Body of pancreas (tissue), 4 donors: ENCODE data around the gene ANKZF1. TPM values are rescaled to one million over a fixed set of nuclear protein-coding genes. Genes with fewer than 3 reads are reported as not detected.

Experiments used
- ATAC-seq: fragments of 150-250 bp; one replicate; pipeline ENCODE4 v1.9.1; 2016
- DNase-seq, 4 donors: peaks; one replicate each; pipeline ENCODE4 v3.0.0-alpha.2; 2019
- H3K27ac ChIP-seq, 4 donors: fragments of 200-600 bp; sonication (generic); 1 replicate in 3 of 4; 2 replicates in 1 of 4; pipeline versions ENCODE4 v1.5.1 to v1.6.1; 2016 to 2019; ENCODE audit warnings: mild to moderate bottlenecking in 1 of 4, mixed read lengths in 1 of 4, moderate library complexity in 1 of 4
- H3K27me3 ChIP-seq, 2 donors: fragments of 200-600 bp; sonication (generic); one replicate each; pipeline ENCODE4 v1.6.0; 2016; ENCODE audit warnings: mild to moderate bottlenecking in 1 of 2
- H3K36me3 ChIP-seq, 2 donors: fragments of 200-600 bp; sonication (generic); replicated peaks in 1 of 2; 2 replicates each; pipeline ENCODE4 v1.5.1; 2016; ENCODE audit warnings: low read depth in 2 of 2; ENCODE audit not compliant: insufficient read depth in 1 of 2
- H3K4me1 ChIP-seq: fragments of 200-600 bp; sonication (generic); one replicate; pipeline ENCODE4 v1.6.0; 2016
- H3K4me3 ChIP-seq, 2 donors: fragments of 200-600 bp; sonication (generic); 1 replicate in 1 of 2; 2 replicates in 1 of 2; pipeline ENCODE4 v1.5.1; 2016 to 2019
- H3K9me3 ChIP-seq, 3 donors: fragments of 200-600 bp; sonication (generic); 1 replicate in 2 of 3; 2 replicates in 1 of 3; pipeline ENCODE4 v1.5.1; 2016
- POLR2A ChIP-seq, 3 donors: fragments of 450-650 bp; IDR thresholded peaks; one replicate each; pipeline ENCODE4 v1.6.1; 2016; ENCODE audit warnings: antibody characterized with exemption in 3 of 3, mild to moderate bottlenecking in 2 of 3
- WGBS, 2 donors: methylation state at CpG; one replicate each; pipeline ENCODE4 v1.1.5; 2017; 5-methylcytosine and 5-hydroxymethylcytosine counted together
- intact Hi-C: fragments of 100-400 bp; cut with DNase I; formaldehyde crosslinking; loops from one replicate; pipeline ENCODE4 v1.15.1; 2023
- total RNA-seq, 2 donors: library from RNA; depleted of rRNA; stranded (reverse); fragments of >200 nt; gene quantifications; one replicate each; pipeline ENCODE4 v1.1.0, GENCODE V29; 2016
- TF ChIP-seq, protein P1 (sequence below), 7 experiments: fragments of 450-650 bp in 4 of 7; fragments of 200-600 bp in 3 of 7; sonication (generic) in 3 of 7; IDR thresholded peaks; one replicate each; pipeline ENCODE4 v1.5.1; 2016 to 2019; ENCODE audit warnings: antibody characterized with exemption in 7 of 7

Gene ANKZF1
- total RNA-seq, 2 donors from 2014 or later = 67.5 to 95.3 TPM

DNA sequence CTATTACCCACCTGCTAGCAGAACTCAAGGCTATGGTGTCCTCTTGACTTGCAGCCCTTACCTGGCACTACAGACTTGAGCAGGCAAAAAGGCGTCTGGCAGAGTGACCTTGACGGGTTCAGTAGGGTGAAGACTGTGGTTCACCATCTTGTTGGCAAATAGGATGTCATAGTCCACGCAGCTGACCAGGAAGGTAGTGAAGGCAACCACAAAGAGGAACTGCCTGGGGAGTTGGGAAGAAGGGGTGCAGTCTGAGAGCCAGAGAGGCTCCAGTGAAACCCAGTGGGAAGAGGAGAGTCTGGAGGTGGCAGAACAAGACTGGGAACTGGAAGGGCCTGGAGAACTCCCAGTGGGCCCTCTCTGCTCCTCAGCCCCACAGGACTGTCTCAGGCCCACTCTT lies 4.3 kb upstream of the ANKZF1 start:
- WGBS, 2 donors = 71 to 76% methylated on average over 3 of the region's 3 CpGs
- no peaks in the 10 kb centered on the region for H3K27me3 ChIP-seq
- H3K4me1 ChIP-seq = peaks cover 19% of the 10 kb centered on the region
- DNase-seq (no peak), ATAC-seq (no peak)
- intact Hi-C loops = loop anchor here (10.0 kb wide), 1 partner anchor 51 kb away; the partner anchor contains the start of genes CNPPD1, RETREG2 and SLC23A3
- H3K4me3 ChIP-seq = no peak overlapping the region
- TF ChIP-seq, protein P1, sequence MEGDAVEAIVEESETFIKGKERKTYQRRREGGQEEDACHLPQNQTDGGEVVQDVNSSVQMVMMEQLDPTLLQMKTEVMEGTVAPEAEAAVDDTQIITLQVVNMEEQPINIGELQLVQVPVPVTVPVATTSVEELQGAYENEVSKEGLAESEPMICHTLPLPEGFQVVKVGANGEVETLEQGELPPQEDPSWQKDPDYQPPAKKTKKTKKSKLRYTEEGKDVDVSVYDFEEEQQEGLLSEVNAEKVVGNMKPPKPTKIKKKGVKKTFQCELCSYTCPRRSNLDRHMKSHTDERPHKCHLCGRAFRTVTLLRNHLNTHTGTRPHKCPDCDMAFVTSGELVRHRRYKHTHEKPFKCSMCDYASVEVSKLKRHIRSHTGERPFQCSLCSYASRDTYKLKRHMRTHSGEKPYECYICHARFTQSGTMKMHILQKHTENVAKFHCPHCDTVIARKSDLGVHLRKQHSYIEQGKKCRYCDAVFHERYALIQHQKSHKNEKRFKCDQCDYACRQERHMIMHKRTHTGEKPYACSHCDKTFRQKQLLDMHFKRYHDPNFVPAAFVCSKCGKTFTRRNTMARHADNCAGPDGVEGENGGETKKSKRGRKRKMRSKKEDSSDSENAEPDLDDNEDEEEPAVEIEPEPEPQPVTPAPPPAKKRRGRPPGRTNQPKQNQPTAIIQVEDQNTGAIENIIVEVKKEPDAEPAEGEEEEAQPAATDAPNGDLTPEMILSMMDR (IDR thresholded peaks at IDR 0.05) = no peak
- TF ChIP-seq POLR2A (IDR thresholded peaks at IDR 0.05) = no peak
- no peak overlapping the region for H3K27ac ChIP-seq
- H3K36me3 ChIP-seq = peaks cover 18 to 31% of the 10 kb centered on the region in 2 donors
- H3K9me3 ChIP-seq = no peaks in the 10 kb centered on the region

DNA sequence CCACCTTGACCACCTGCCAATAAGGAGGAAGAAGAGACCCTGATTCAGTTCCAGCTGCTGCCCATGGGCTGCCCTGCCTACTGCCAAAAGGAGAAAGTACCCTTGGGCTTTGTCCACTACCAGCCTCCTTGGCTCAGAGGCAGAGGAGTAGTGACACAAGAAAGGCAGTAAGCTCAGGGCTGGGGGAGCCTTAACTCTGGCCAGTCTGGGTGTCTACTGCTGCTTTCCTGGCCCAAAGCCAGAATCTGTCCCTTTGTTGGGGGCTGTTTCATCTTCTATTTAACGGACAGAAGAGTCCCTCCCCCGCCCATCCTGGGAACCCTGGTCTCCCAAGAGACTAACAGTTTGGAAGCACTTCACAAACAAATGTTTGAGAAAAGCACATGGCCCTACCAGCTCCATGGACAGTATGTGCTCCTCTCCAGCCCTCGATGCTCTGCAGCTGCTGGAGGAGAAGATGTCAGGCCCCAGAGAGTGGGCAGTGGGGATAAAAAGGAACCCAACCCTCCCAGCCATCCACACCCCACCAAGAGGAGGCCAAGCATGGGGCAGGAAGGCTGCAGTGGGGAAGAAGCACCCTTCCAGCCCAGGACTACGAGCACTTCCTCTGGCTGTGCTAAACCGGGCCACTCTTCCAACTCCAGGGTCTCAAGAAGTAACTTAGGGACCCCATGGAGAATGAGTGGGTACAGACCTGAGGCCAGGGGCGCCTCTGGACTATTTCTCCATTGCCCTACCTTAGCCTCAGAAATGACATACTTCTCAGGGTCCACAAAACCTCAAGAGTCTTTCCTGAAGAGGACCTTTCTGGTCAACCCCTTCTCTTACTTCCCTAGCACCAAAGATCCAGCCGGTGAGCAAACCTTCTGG lies 1.3 kb upstream of the ANKZF1 start:
- ATAC-seq (no peak), DNase-seq (no peak)
- 42 to 49% methylated on average over 4 to 7 of the region's 7 CpGs for WGBS, 2 donors
- no peaks in the 10 kb centered on the region for H3K9me3 ChIP-seq
- H3K36me3 ChIP-seq = peaks cover 22 to 24% of the 10 kb centered on the region in 2 donors
- intact Hi-C loops = loop anchor here (10.0 kb wide), 1 partner anchor 53 kb away; the partner anchor contains the start of genes CNPPD1, RETREG2 and SLC23A3
- peaks cover 31% of the 10 kb centered on the region for H3K4me1 ChIP-seq
- peak overlapping the region; percentile 48 for H3K4me3 ChIP-seq
- no peaks in the 10 kb centered on the region for H3K27me3 ChIP-seq
- peak overlapping the region; percentile 80 to 96 (median 90) for H3K27ac ChIP-seq
- TF ChIP-seq, protein P1 (IDR thresholded peaks at IDR 0.05) = no peak
- no peak for TF ChIP-seq POLR2A (IDR thresholded peaks at IDR 0.05)

DNA sequence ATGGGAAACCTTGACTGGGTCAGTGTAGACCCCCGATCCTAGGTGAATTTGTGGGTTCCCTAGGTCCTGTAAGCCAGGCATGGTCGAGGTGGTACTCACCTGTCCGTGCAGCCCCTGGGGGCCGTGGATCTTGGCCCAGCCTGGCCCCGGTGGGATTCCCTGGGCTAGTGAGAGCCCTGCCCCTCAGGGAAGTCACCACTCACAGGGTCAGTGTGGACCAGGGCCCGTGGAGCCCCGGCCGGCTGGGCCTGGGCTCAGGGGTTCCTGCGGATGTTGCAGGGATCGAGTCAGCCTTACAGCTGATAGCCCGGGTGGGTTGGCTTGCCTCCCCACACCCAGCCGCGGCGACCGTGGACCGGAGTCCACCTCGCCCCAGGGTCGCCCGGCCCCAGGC lies 698 bp upstream of the ANKZF1 start:
- H3K27me3 ChIP-seq = no peaks in the 10 kb centered on the region
- H3K4me1 ChIP-seq = peaks cover 31% of the 10 kb centered on the region
- H3K4me3 ChIP-seq = peak overlapping the region; percentile 48
- H3K36me3 ChIP-seq = peaks cover 22 to 30% of the 10 kb centered on the region in 2 donors
- ATAC-seq (no peak), DNase-seq (no peak)
- no peak for TF ChIP-seq POLR2A (IDR thresholded peaks at IDR 0.05)
- TF ChIP-seq, protein P1 (IDR thresholded peaks at IDR 0.05) = no peak
- H3K9me3 ChIP-seq = no peaks in the 10 kb centered on the region
- intact Hi-C loops = loop anchor here (10.0 kb wide), 1 partner anchor 54 kb away; the partner anchor contains the start of genes CNPPD1, RETREG2 and SLC23A3
- peak overlapping the region; percentile 80 to 96 (median 90) for H3K27ac ChIP-seq
- 0% methylated on average over 15 of the region's 19 CpGs; no CpG with 5 or more reads in 1 of the 2 donors for WGBS, 2 donors

DNA sequence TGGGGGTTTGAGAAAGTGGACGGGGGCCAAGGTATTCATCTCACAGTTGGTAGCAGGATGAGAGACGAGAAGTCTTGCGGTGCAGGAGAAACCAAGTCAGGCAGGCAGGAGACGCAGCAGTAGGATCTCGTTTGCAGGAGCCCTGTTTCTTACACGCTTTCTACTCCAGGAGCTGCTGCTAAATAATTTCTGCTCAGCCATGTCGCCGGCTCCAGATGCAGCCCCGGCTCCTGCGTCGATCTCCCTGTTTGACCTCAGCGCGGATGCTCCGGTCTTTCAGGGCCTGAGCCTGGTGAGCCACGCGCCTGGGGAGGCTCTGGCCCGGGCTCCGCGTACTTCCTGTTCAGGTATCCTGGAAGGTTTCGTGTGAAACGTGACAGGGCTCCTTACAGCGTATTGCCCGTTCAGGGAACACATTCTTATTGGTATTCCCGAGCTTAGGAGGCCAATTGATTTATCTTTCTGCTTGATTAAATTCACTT lies 494 bp downstream of the ANKZF1 start:
- Histone ChIP-seq H3K27ac (peak overlapping the region; percentile 71 to 96 (median 86)), H3K4me1 (peaks cover 31% of the 10 kb centered on the region), H3K36me3 (peaks cover 17 to 31% of the 10 kb centered on the region in 2 donors), H3K4me3 (peak overlapping the region; percentile 25 to 38), H3K9me3 (no peaks in the 10 kb centered on the region), H3K27me3 (no peaks in the 10 kb centered on the region)
- WGBS, 2 donors = 0% methylated on average over 17 to 24 of the region's 24 CpGs
- DNase-seq = peak; percentile 57 to 73 (median 67)
- intact Hi-C loops = no loop called here
- peak; percentile 31 for ATAC-seq
- TF ChIP-seq, protein P1 (IDR thresholded peaks at IDR 0.05) = peak in 1 of 7 experiments; percentile 4
- TF ChIP-seq POLR2A (IDR thresholded peaks at IDR 0.05) = no peak
